LNCaP clone FGC (cell line): Measurements from ENCODE around the gene CPVL.

Source experiments
- DNase-seq: peaks from one replicate; pipeline ENCODE4 v3.0.0-alpha.2; 2011; ENCODE audit warnings: low read depth
- H3K4me3 ChIP-seq: 2 replicates; pipeline ENCODE4 v1.5.1; 2011; ENCODE audit warnings: mild to moderate bottlenecking, low read depth, low read length, control low read depth
- TF ChIP-seq, protein P1 (sequence below): IDR thresholded peaks from 2 replicates; pipeline ENCODE4 v1.5.1; 2012; ENCODE audit warnings: mild to moderate bottlenecking; ENCODE audit not compliant: control insufficient read depth, insufficient read depth; ENCODE audit errors: extremely low read depth

The CPVL gene

DNA sequence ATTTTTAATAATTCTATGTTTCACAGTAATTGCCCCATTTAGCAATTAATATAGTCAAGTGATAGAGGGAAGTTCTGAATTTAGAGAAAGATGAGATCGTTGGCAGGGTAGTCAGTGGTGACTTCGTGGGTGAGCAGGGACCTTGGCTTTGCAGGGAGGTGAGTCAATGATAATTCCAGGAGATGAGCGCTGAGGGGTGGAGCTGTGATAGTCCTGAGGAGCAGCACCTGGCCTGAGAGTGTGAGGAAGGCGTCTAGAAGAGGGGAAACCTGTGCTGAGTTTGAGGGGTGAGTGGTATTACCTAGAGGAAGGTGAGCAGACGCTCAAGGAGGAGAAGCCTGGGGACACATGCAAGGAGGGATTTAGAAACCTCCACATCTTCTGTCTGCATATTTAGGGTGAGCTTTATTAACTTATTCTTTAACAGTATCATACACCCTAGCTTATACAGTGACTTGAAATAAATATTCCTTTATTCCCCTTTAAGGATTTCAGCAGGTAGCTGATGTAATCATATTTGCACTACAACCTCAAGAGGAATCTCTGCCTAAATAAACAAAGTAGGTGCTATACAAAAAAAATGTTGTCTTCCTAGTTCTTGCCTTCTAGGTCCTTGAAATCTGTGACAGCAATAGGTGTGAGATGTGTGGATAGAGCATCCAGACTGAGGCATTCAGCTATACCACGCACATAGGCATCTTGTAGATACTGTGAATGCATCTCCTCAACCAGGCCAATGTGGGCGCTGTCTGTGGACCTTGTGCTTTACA lies 186.1 kb downstream of the CPVL start:
- DNase-seq = peak; percentile 60
- TF ChIP-seq, protein P1, sequence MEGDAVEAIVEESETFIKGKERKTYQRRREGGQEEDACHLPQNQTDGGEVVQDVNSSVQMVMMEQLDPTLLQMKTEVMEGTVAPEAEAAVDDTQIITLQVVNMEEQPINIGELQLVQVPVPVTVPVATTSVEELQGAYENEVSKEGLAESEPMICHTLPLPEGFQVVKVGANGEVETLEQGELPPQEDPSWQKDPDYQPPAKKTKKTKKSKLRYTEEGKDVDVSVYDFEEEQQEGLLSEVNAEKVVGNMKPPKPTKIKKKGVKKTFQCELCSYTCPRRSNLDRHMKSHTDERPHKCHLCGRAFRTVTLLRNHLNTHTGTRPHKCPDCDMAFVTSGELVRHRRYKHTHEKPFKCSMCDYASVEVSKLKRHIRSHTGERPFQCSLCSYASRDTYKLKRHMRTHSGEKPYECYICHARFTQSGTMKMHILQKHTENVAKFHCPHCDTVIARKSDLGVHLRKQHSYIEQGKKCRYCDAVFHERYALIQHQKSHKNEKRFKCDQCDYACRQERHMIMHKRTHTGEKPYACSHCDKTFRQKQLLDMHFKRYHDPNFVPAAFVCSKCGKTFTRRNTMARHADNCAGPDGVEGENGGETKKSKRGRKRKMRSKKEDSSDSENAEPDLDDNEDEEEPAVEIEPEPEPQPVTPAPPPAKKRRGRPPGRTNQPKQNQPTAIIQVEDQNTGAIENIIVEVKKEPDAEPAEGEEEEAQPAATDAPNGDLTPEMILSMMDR = no peak
- H3K4me3 ChIP-seq = no peak overlapping the region

DNA sequence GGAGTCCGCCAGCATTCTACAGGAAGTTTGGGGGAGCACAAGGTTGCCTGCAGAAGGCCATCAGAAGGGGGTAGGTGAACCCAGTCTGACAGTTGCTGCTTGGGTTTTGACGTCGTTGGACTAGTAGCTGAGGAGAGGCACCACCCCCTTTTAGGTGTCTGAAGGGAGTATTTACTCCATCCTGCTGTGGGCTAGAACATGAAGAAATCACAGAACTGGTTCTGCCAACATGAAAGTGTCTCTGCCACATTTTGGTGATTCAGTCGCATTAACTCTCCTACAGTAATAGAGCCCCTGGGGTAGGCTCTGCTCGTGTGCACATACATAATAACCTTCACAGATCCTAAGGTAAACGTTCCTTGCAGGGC lies 187.4 kb downstream of the CPVL start:
- H3K4me3 ChIP-seq = no peak overlapping the region
- no peak for DNase-seq
- TF ChIP-seq, protein P1 = no peak

DNA sequence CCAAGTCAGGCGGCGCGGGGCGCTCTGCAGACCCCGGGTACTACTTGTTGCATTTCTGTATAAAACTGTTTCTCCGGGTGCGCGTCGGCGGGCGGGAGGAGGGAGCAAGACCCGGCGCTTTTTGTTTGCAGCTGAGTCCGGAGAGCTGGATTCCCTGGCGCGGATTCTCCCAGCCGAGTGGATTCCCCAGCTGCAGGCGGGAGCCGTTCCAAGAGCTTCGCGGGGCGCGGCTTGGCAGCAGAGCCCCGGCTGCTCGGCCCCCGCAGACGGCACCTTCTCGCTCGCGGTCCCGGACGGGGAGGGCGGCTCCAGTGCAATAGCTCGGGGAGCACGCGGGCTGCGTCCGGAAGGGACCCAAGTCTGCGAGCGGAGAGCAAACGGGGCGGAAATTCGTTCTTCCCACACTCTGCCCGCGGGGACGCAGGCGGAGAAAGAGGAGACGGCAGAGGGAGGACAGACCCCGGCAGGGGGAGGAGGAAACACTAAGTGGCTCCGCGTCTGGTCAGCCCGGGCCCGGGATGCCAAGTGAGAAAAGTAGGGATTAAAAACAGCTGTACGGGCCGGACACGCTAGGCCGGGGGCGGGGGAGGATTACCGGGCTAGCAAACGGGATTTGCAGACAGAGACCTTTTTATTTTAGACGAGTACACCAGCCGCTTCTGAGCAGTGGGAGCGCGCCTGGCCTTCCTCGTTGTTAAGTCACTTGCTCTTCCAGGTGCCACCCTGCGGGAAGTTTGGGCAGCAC lies 187.9 kb downstream of the CPVL start, which contains the start of gene TRIL:
Gene TRIL (minus strand): TSS at position 96 of the 745 bp plus-strand sequence. CDS start 284 bp downstream, outside the sequence.
- no peak within 1 kb of the TSS for H3K4me3 ChIP-seq
- DNase-seq = no peak
- TF ChIP-seq, protein P1 = no peak

DNA sequence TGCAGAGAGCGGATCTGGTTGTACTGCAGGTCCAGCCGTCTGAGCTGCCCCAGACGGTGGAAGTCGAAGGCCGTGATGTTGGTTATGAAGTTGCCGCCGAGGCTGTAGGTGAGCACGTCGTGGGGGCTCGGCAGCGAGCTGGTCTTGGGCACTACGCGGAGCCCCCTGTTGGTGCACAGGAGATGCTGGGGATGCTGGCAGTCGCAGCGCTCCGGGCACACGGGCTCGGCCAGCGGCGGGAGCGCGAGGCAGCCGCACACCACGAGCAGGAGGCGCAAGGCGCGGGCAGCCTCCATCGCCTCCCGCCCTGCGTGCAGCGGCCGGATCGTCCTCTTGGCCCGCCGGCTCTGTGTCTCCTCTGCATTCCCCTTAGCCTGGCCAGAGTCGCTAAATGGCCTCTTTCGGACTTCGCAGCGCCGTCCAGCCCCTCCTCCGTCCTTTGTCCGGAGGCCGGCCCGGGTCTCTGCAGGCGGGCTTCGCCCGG lies 188.5 kb downstream of the CPVL start:
- no peak overlapping the region for H3K4me3 ChIP-seq
- TF ChIP-seq, protein P1 = no peak
- no peak for DNase-seq

DNA sequence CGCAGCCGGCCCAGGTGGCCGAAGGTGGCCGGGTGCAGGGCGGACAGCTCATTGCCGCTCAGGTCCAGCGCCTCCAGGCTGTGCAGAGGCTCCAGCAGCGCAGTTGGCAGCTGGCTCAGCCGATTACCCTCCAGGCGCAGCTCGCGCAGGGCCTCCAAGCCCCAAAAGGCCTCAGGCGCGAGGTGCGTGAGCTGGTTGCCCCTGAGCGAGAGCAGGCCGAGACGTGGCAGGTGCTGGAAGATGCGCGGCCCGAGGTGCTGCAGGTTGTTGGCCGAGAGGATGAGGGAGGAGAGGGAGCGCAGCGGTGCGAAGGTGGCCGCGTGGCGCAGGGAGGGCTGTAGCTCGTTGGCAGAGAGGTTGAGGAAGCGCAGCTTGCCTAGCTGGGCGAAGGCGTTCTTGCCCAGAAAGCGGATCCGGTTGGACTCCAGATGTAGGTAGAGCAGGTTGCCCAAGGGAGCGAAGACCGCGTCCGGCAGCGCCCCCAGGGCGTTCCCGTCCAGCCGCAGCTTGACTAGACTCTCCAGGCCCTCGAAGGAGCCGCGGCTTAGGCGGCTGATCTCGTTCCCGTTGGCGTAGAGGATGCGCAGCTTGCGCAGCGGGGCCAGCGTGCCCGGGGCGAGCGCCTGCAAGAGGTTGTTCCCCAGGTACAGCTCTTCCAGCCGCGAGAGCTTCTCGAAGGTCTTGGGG lies 189.1 kb downstream of the CPVL start:
- no peak overlapping the region for H3K4me3 ChIP-seq
- no peak for DNase-seq
- TF ChIP-seq, protein P1 = no peak

DNA sequence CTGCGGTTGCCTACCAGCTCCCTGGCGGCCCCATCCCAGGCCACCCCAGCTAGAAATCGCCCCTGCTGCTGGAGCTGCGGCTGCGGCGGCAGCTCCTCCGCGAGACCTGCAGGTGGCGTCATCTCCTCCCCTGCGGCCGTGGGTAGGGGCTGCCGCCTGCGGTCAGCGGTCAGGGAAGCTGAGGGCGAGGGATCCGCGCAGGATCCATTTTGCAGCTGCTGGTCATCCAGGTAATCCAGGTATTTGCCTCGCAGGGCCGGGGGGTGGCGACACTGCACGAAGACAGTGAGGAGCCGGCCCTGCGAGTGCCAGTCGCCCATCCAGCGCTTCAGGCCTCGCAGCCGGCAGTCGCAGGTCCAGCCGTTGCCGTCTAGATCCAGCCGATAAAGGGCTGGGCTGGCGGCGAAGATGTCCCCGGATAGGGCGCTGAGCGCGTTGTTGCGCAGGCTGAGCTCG lies 189.7 kb downstream of the CPVL start:
- no peak for DNase-seq
- TF ChIP-seq, protein P1 = no peak
- H3K4me3 ChIP-seq = no peak overlapping the region
